Erythroblast (primary cell): ENCODE results near the gene KAZN.

Source experiments
- GATA1 ChIP-seq: IDR thresholded peaks from 2 replicates; pipeline ENCODE4 v1.6.1; 2011; ENCODE audit warnings: low read depth, mild to moderate bottlenecking, control low read depth, low read length, moderate library complexity
- POLR2A ChIP-seq: IDR thresholded peaks from 2 replicates; pipeline ENCODE4 v1.6.1; 2011; ENCODE audit warnings: mild to moderate bottlenecking, low read length

- TF ChIP-seq POLR2A (no peak), GATA1 (no peak)
Observed at GRCh38 chr1:14842361-14842760, 243.9 kb downstream of the KAZN start.
